BLaER1 treated with 17β-estradiol and CSF1 and Interleukin-3, amounts not matched to agents 10 nM and 100 nM (cell line): ENCODE measurements around the gene ARHGAP26.

Source experiments
- H3K27ac ChIP-seq, 11 experiments: shearing (Covaris generic); formaldehyde crosslinking; 2 replicates each; pipeline ENCODE4 v1.8.1; 2022
- H3K27me3 ChIP-seq, 11 experiments: shearing (Covaris generic); formaldehyde crosslinking; 2 replicates each; pipeline ENCODE4 v1.8.1; 2022
- H3K36me3 ChIP-seq, 11 experiments: shearing (Covaris generic); formaldehyde crosslinking; 2 replicates each; pipeline ENCODE4 v1.8.1; 2022
- H3K4me1 ChIP-seq, 10 experiments: shearing (Covaris generic); formaldehyde crosslinking; 2 replicates each; pipeline ENCODE4 v1.8.1; 2022
- H3K4me2 ChIP-seq, 11 experiments: shearing (Covaris generic); formaldehyde crosslinking; 2 replicates each; pipeline ENCODE4 v1.8.1; 2022
- H3K4me3 ChIP-seq, 10 experiments: shearing (Covaris generic); formaldehyde crosslinking; 2 replicates each; pipeline ENCODE4 v1.8.1; 2022
- H3K9ac ChIP-seq, 11 experiments: shearing (Covaris generic); formaldehyde crosslinking; 2 replicates each; pipeline ENCODE4 v1.8.1; 2022
- H3K9me3 ChIP-seq, 11 experiments: shearing (Covaris generic); formaldehyde crosslinking; replicated peaks in 1 of 11; 2 replicates each; pipeline ENCODE4 v1.8.1; 2022
- H4K20me1 ChIP-seq, 11 experiments: shearing (Covaris generic); formaldehyde crosslinking; 2 replicates each; pipeline ENCODE4 v1.8.1; 2022
- Cebpa-rat ChIP-seq, 11 experiments: shearing (Covaris generic); IDR thresholded peaks; 2 replicates each; pipeline ENCODE4 v1.8.1; 2022

The ARHGAP26 gene

GRCh38 chr5:143261748-143262392, 491.7 kb downstream of the ARHGAP26 start:
- Histone ChIP-seq H3K9ac (no peak overlapping the region), H3K27ac (no peak overlapping the region), H3K9me3 (peaks cover 4 to 24% (median 12%) of the 10 kb centered on the region in 11 experiments; a peak in 20 of 22 replicates), H4K20me1 (no peaks in the 10 kb centered on the region), H3K4me3 (no peak overlapping the region), H3K27me3 (no peaks in the 10 kb centered on the region), H3K4me2 (peak overlapping the region in 2 of 11 experiments; percentile 4 to 26; a peak in 3 of 22 replicates), H3K4me1 (peaks cover 0 to 13% (median 3%) of the 10 kb centered on the region in 10 experiments; a peak in 5 of 20 replicates), H3K36me3 (0 out of 22 replicates have a peak, but pooled peaks cover 0 to 5% (median 0%) of the 10 kb centered on the region in 11 experiments)
- TF ChIP-seq Cebpa-rat (IDR thresholded peaks at IDR 0.05): peak in 10 of 11 experiments; percentile 18 to 94 (median 78); a peak in 16 of 22 replicates

GRCh38 chr5:143262393-143263174, 492.4 kb downstream of the ARHGAP26 start:
- Histone ChIP-seq H3K4me3 (no peak overlapping the region), H3K4me2 (no peak overlapping the region; a peak in 1 of 22 replicates), H3K4me1 (peaks cover 0 to 13% (median 3%) of the 10 kb centered on the region in 10 experiments; a peak in 5 of 20 replicates), H3K36me3 (peaks cover 0 to 5% (median 0%) of the 10 kb centered on the region in 11 experiments; a peak in 1 of 22 replicates), H3K27me3 (no peaks in the 10 kb centered on the region), H3K9me3 (peaks cover 11 to 31% (median 19%) of the 10 kb centered on the region in 11 experiments), H3K27ac (no peak overlapping the region), H3K9ac (no peak overlapping the region), H4K20me1 (no peaks in the 10 kb centered on the region)
- no peak for TF ChIP-seq Cebpa-rat (IDR thresholded peaks at IDR 0.05)

GRCh38 chr5:143263272-143263810, 493.2 kb downstream of the ARHGAP26 start:
- Histone ChIP-seq H3K27ac (no peak overlapping the region), H3K27me3 (no peaks in the 10 kb centered on the region), H4K20me1 (no peaks in the 10 kb centered on the region), H3K36me3 (peaks cover 0 to 6% (median 0%) of the 10 kb centered on the region in 11 experiments; a peak in 1 of 22 replicates), H3K4me1 (peaks cover 0 to 13% (median 3%) of the 10 kb centered on the region in 10 experiments; a peak in 5 of 20 replicates), H3K4me2 (no peak overlapping the region), H3K9ac (no peak overlapping the region), H3K4me3 (no peak overlapping the region), H3K9me3 (peaks cover 19 to 39% (median 24%) of the 10 kb centered on the region in 11 experiments)
- TF ChIP-seq Cebpa-rat (IDR thresholded peaks at IDR 0.05): no peak

- Histone ChIP-seq H3K4me1 (peaks cover 0 to 13% (median 3%) of the 10 kb centered on the region in 10 experiments; a peak in 5 of 20 replicates), H3K9ac (no peak overlapping the region), H3K9me3 (peaks cover 23 to 48% (median 34%) of the 10 kb centered on the region in 11 experiments), H3K27me3 (no peaks in the 10 kb centered on the region), H3K27ac (no peak overlapping the region), H3K4me2 (no peak overlapping the region), H3K4me3 (no peak overlapping the region), H4K20me1 (no peaks in the 10 kb centered on the region), H3K36me3 (peaks cover 0 to 6% (median 0%) of the 10 kb centered on the region in 11 experiments; a peak in 1 of 22 replicates)
- no peak for TF ChIP-seq Cebpa-rat (IDR thresholded peaks at IDR 0.05)
These were observed 495.8 kb downstream of the ARHGAP26 start for GRCh38 chr5:143265995-143266394.

GRCh38 chr5:143267186-143267585, 497.0 kb downstream of the ARHGAP26 start:
- Histone ChIP-seq H3K4me2 (no peak overlapping the region), H3K27me3 (no peaks in the 10 kb centered on the region), H4K20me1 (no peaks in the 10 kb centered on the region), H3K4me3 (no peak overlapping the region), H3K4me1 (peaks cover 0 to 6% (median 0%) of the 10 kb centered on the region in 10 experiments; a peak in 3 of 20 replicates), H3K9me3 (peaks cover 23 to 48% (median 34%) of the 10 kb centered on the region in 11 experiments), H3K9ac (no peak overlapping the region), H3K36me3 (peaks cover 0 to 6% (median 0%) of the 10 kb centered on the region in 11 experiments; a peak in 1 of 22 replicates), H3K27ac (no peak overlapping the region)
- TF ChIP-seq Cebpa-rat (IDR thresholded peaks at IDR 0.05): no peak

GRCh38 chr5:143268388-143268787, 498.2 kb downstream of the ARHGAP26 start:
- H3K9ac ChIP-seq: no peak overlapping the region
- no peak overlapping the region for H3K4me2 ChIP-seq
- TF ChIP-seq Cebpa-rat (IDR thresholded peaks at IDR 0.05): no peak
- no peaks in the 10 kb centered on the region for H3K4me1 ChIP-seq
- no peaks in the 10 kb centered on the region for H3K27me3 ChIP-seq
- no peak overlapping the region for H3K27ac ChIP-seq
- H3K4me3 ChIP-seq: no peak overlapping the region
- H4K20me1 ChIP-seq: no peaks in the 10 kb centered on the region
- peaks cover 22 to 48% (median 34%) of the 10 kb centered on the region in 11 experiments for H3K9me3 ChIP-seq
- peaks cover 0 to 6% (median 0%) of the 10 kb centered on the region in 11 experiments; a peak in 1 of 22 replicates for H3K36me3 ChIP-seq

GRCh38 chr5:143271431-143271830, 501.3 kb downstream of the ARHGAP26 start:
- no peak overlapping the region for H3K9ac ChIP-seq
- peaks cover 0 to 23% (median under 1%) of the 10 kb centered on the region in 11 experiments; a peak in 9 of 22 replicates for H3K36me3 ChIP-seq
- no peak for TF ChIP-seq Cebpa-rat (IDR thresholded peaks at IDR 0.05)
- H3K9me3 ChIP-seq: peaks cover 19 to 40% (median 26%) of the 10 kb centered on the region in 11 experiments
- H3K27ac ChIP-seq: no peak overlapping the region
- no peak overlapping the region for H3K4me2 ChIP-seq
- H3K4me1 ChIP-seq: peaks cover 0 to 14% (median 0%) of the 10 kb centered on the region in 10 experiments; a peak in 6 of 20 replicates
- H3K27me3 ChIP-seq: no peaks in the 10 kb centered on the region
- no peak overlapping the region for H3K4me3 ChIP-seq
- H4K20me1 ChIP-seq: no peaks in the 10 kb centered on the region

GRCh38 chr5:143274952-143275351, 504.8 kb downstream of the ARHGAP26 start:
- no peak overlapping the region for H3K4me3 ChIP-seq
- peaks cover 18 to 53% (median 31%) of the 10 kb centered on the region in 11 experiments for H3K36me3 ChIP-seq
- peaks cover 0 to 5% (median 3%) of the 10 kb centered on the region in 11 experiments; a peak in 10 of 22 replicates for H3K9me3 ChIP-seq
- no peak overlapping the region; a peak in 1 of 22 replicates for H3K27ac ChIP-seq
- no peak overlapping the region for H3K4me2 ChIP-seq
- H3K9ac ChIP-seq: no peak overlapping the region
- peaks cover 0 to 5% (median 0%) of the 10 kb centered on the region in 11 experiments; a peak in 5 of 22 replicates for H4K20me1 ChIP-seq
- no peaks in the 10 kb centered on the region for H3K27me3 ChIP-seq
- peaks cover 0 to 15% (median 0%) of the 10 kb centered on the region in 10 experiments; a peak in 6 of 20 replicates for H3K4me1 ChIP-seq
- no peak for TF ChIP-seq Cebpa-rat (IDR thresholded peaks at IDR 0.05)
